OCI-LY7 (cell line): Measurements from ENCODE around the gene OGDHL.

Experiments used
- EZH2phosphoT487 ChIP-seq: fragments of 200-600 bp; sonication (generic); IDR thresholded peaks from 2 replicates; pipeline ENCODE4 v1.6.1; 2018; ENCODE audit warnings: low read depth, borderline replicate concordance, mild to moderate bottlenecking, mixed run types, antibody characterized with exemption, low read length, moderate library complexity, mixed read lengths
- TF ChIP-seq, protein P1 (sequence below): fragments of 200-600 bp; sonication (generic); conservative IDR thresholded peaks from 2 replicates; pipeline ENCODE4 v1.5.1; 2014; ENCODE audit warnings: mild to moderate bottlenecking, antibody characterized with exemption, low read length, moderate library complexity, mixed read lengths

DNA sequence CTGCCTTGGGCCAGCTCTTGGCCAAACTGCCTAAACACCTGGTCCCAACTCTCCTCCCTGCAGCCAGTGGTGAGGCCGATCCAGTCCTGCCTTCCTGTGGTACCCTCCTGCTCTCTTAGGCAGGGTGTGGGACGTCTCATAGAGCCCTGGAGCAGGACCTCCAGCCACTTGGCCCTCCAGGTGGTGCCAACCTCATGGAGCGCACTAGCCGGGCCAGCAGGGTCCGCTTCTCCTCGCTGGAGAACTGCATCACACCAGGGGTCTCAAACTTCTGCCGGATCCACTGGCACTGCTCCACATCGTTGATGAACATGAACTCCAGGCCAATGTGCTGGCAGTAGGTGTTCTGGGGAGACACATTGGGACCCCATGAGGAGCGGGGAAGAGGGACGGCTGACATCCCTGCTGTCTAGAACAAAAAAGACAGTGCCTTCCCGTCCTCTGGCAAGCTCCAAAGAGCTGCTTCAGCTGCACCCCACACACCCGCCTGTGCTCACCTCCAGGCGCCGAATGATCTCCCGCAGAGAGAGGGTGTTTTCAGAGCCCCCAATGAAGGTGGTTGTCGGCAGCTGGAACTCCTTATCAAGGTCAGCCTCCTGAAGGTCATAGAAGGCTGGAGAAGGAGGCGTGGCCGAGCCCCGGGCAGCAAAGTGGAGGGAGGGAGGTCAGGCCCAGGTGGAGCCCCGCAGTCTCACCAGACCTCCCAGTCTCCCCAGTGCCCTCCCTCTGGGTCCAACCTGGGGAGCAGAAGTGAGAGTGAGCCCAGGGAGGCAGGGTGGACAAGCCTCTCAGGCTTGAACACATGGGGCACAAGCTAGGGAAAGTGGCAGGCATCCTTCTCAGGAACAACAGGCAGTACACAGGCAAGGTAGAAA, 10.2 kb downstream of the OGDHL start:
- TF ChIP-seq, protein P1, sequence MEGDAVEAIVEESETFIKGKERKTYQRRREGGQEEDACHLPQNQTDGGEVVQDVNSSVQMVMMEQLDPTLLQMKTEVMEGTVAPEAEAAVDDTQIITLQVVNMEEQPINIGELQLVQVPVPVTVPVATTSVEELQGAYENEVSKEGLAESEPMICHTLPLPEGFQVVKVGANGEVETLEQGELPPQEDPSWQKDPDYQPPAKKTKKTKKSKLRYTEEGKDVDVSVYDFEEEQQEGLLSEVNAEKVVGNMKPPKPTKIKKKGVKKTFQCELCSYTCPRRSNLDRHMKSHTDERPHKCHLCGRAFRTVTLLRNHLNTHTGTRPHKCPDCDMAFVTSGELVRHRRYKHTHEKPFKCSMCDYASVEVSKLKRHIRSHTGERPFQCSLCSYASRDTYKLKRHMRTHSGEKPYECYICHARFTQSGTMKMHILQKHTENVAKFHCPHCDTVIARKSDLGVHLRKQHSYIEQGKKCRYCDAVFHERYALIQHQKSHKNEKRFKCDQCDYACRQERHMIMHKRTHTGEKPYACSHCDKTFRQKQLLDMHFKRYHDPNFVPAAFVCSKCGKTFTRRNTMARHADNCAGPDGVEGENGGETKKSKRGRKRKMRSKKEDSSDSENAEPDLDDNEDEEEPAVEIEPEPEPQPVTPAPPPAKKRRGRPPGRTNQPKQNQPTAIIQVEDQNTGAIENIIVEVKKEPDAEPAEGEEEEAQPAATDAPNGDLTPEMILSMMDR, result no peak
- no peak for TF ChIP-seq EZH2phosphoT487
